Ishikawa (cell line): ENCODE data around the gene KCNQ4.

ENCODE experiments used
- CEBPB ChIP-seq: IDR thresholded peaks from 2 replicates; pipeline ENCODE4 v1.6.1; 2012
- CREB1 ChIP-seq: IDR thresholded peaks from 2 replicates; pipeline ENCODE4 v1.6.1; 2012; ENCODE audit warnings: low read depth
- EGR1 ChIP-seq: IDR thresholded peaks from 2 replicates; pipeline ENCODE4 v1.6.1; 2012
- EP300 ChIP-seq: IDR thresholded peaks from 2 replicates; pipeline ENCODE4 v1.6.1; 2012; ENCODE audit warnings: borderline replicate concordance
- FOXM1 ChIP-seq: IDR thresholded peaks from 2 replicates; pipeline ENCODE4 v1.6.1; 2012; ENCODE audit warnings: low read depth, borderline replicate concordance
- MAX ChIP-seq: IDR thresholded peaks from 2 replicates; pipeline ENCODE4 v1.6.1; 2012
- NFIC ChIP-seq: IDR thresholded peaks from 2 replicates; pipeline ENCODE4 v1.6.1; 2012
- RAD21 ChIP-seq: IDR thresholded peaks from 2 replicates; pipeline ENCODE4 v1.6.1; 2012; ENCODE audit warnings: low read depth
- TAF1 ChIP-seq: IDR thresholded peaks from 2 replicates; pipeline ENCODE4 v1.6.1; 2012; ENCODE audit warnings: low read depth, mild to moderate bottlenecking
- TCF12 ChIP-seq: IDR thresholded peaks from 2 replicates; pipeline ENCODE4 v1.6.1; 2012; ENCODE audit warnings: low read depth
- TEAD4 ChIP-seq: IDR thresholded peaks from 2 replicates; pipeline ENCODE4 v1.6.1; 2012
- USF1 ChIP-seq: IDR thresholded peaks from 2 replicates; pipeline ENCODE4 v1.6.1; 2012
- YY1 ChIP-seq: IDR thresholded peaks from 2 replicates; pipeline ENCODE4 v1.6.1; 2012; ENCODE audit warnings: low read depth
- ZBTB7A ChIP-seq: IDR thresholded peaks from 2 replicates; pipeline ENCODE4 v1.6.1; 2012; ENCODE audit warnings: low read depth
- TF ChIP-seq, protein P1 (sequence below): IDR thresholded peaks from 2 replicates; pipeline ENCODE4 v1.6.1; 2012; ENCODE audit warnings: low read depth, mild to moderate bottlenecking

Gene KCNQ4

GRCh38 chr1:40802078-40802741 lies 18.6 kb downstream of the KCNQ4 start:
- TF ChIP-seq FOXM1, result no peak
- no peak for TF ChIP-seq TCF12
- TF ChIP-seq YY1, result no peak
- 0 out of 2 replicates have a peak, but pooled peaks have one; percentile 20 for TF ChIP-seq NFIC
- peak; percentile 80 for TF ChIP-seq ZBTB7A
- peak; percentile 98 for TF ChIP-seq MAX

GRCh38 chr1:40802742-40803113 lies 19.1 kb downstream of the KCNQ4 start:
- TF ChIP-seq ZBTB7A (no peak), CEBPB (no peak), EGR1 (no peak), TAF1 (no peak), NFIC (no peak), EP300 (no peak), RAD21 (no peak), TCF12 (no peak), YY1 (no peak), TEAD4 (no peak), FOXM1 (no peak), CREB1 (no peak), MAX (no peak), USF1 (no peak)
- TF ChIP-seq, protein P1, sequence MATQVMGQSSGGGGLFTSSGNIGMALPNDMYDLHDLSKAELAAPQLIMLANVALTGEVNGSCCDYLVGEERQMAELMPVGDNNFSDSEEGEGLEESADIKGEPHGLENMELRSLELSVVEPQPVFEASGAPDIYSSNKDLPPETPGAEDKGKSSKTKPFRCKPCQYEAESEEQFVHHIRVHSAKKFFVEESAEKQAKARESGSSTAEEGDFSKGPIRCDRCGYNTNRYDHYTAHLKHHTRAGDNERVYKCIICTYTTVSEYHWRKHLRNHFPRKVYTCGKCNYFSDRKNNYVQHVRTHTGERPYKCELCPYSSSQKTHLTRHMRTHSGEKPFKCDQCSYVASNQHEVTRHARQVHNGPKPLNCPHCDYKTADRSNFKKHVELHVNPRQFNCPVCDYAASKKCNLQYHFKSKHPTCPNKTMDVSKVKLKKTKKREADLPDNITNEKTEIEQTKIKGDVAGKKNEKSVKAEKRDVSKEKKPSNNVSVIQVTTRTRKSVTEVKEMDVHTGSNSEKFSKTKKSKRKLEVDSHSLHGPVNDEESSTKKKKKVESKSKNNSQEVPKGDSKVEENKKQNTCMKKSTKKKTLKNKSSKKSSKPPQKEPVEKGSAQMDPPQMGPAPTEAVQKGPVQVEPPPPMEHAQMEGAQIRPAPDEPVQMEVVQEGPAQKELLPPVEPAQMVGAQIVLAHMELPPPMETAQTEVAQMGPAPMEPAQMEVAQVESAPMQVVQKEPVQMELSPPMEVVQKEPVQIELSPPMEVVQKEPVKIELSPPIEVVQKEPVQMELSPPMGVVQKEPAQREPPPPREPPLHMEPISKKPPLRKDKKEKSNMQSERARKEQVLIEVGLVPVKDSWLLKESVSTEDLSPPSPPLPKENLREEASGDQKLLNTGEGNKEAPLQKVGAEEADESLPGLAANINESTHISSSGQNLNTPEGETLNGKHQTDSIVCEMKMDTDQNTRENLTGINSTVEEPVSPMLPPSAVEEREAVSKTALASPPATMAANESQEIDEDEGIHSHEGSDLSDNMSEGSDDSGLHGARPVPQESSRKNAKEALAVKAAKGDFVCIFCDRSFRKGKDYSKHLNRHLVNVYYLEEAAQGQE, result no peak

- TF ChIP-seq FOXM1, result no peak
- TF ChIP-seq, protein P1, result no peak
Measured at GRCh38 chr1:40803447-40803846, 19.9 kb downstream of the KCNQ4 start.

DNA sequence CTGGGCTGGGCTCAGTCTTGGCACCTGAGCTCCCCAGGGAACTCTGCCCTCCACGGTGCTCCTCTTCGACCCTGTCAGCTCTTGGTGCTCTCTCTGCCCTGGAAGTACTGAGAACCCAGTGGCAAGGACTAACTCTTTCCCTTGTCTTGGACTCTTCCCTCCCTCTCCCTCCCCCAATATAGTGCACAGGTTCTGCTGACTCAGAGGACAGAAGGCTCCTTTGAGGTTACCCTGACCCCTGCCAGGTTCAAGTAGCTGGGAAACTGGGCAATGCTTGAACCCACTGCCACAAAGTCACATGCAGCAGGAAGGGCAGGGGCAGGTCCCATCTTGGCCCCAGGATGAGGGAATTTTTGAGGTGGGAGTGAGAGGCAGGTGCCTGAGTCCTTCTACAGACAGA lies 20.3 kb downstream of the KCNQ4 start:
- TF ChIP-seq MAX, result no peak
- TF ChIP-seq, protein P1, result no peak
- no peak for TF ChIP-seq FOXM1

DNA sequence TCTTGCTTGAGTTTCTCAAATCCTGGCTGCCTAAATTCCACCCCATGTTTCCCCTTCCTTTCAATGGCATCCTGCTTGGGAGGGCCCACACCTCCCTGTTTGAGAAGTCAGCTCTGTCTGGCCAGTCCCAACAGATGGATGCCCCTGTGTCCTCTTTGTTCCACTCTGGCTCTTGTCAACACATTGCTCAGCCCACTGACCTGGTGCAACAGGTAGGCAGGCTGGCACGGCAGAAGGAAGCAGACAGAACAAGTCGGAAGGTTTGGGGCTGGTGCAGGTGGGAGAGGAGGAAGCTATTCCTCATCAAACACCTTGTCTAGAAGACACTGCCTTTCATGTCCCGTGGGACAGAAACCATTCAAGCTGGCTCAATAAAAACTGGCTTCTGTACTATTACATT lies 22.7 kb downstream of the KCNQ4 start:
- TF ChIP-seq EGR1 (no peak), TCF12 (no peak), EP300 (no peak), MAX (no peak), RAD21 (no peak), CREB1 (no peak), NFIC (no peak), ZBTB7A (no peak), CEBPB (no peak), TAF1 (no peak), FOXM1 (no peak), TEAD4 (no peak)
- TF ChIP-seq, protein P1, result no peak
